GM12878 (cell line): ENCODE results near the gene CEP19. TPM values are rescaled to one million over a fixed set of nuclear protein-coding genes. Genes with fewer than 3 reads are reported as not detected.

ENCODE experiments used
- ATAC-seq: fragments of 200-7000 bp; cut with Tn5 transposase; 3 replicates; pipeline ENCODE4 v1.9.1; 2020; ENCODE audit warnings: mild to moderate bottlenecking, moderate library complexity
- BruUV-seq: library from RNA; stranded (reverse); fragments of 400-500 nt; replicated peaks from 2 replicates; lab custom pipeline; 2021; lab: Mats Ljungman, UMichigan
- CTCF ChIA-PET: fragments of 300-600 bp; sonication (Branson Sonifier 250); formaldehyde crosslinking; extraction: SDS; loops from one replicate; lab custom pipeline; 2021; ENCODE audit warnings: inconsistent platforms; lab: Yijun Ruan, JAX
- POLR2A ChIA-PET: fragments of 350-600 bp; formaldehyde crosslinking; extraction: SDS; loops from one replicate; lab custom pipeline; 2021; ENCODE audit warnings: inconsistent platforms; lab: Charles Lee
- RAD21 ChIA-PET: fragments of 300-600 bp; sonication (Branson Sonifier 250); formaldehyde crosslinking; loops from one replicate; lab custom pipeline; 2023; ENCODE audit warnings: antibody characterized with exemption; ENCODE audit not compliant: unreplicated experiment; lab: Charles Lee
- SMC1A ChIA-PET: fragments of 300-600 bp; sonication (Branson Sonifier 250); formaldehyde crosslinking; loops from one replicate; lab custom pipeline; 2023; ENCODE audit not compliant: unreplicated experiment, uncharacterized antibody; lab: Charles Lee
- DNase-seq: peaks from one replicate; pipeline ENCODE4 v3.0.0-alpha.2; 2011; ENCODE audit warnings: low read depth, low spot score
- FAIRE-seq: peaks from 3 replicates; lab custom pipeline; 2011; peaks lifted over from hg19 to GRCh38; lab: Jason Lieb, UNC
- H2AFZ ChIP-seq: 2 replicates; pipeline ENCODE4 v1.6.0; 2011; ENCODE audit warnings: low read depth, low read length, control low read depth; ENCODE audit not compliant: control insufficient read depth
- H3K27ac ChIP-seq: 2 replicates; pipeline ENCODE4 v1.5.1; 2011; ENCODE audit warnings: control low read depth; ENCODE audit not compliant: control insufficient read depth, insufficient read depth
- H3K27me3 ChIP-seq, 2 experiments: replicated peaks in 1 of 2; 2 replicates each; pipeline versions ENCODE4 v1.6.0 to v1.6.1; 2011; ENCODE audit warnings: low read length in 1 of 2; ENCODE audit not compliant: control insufficient read depth in 2 of 2, insufficient read depth in 2 of 2
- H3K36me3 ChIP-seq, 2 experiments: 2 replicates each; pipeline ENCODE4 v1.5.1; 2011; ENCODE audit warnings: low read length in 1 of 2; ENCODE audit not compliant: control insufficient read depth in 2 of 2, insufficient read depth in 2 of 2
- H3K4me1 ChIP-seq: 2 replicates; pipeline ENCODE4 v1.6.1; 2011; ENCODE audit warnings: mild to moderate bottlenecking, low read length, moderate library complexity, mixed read lengths; ENCODE audit not compliant: control insufficient read depth, insufficient read depth
- H3K4me2 ChIP-seq: 2 replicates; pipeline ENCODE4 v1.6.0; 2011; ENCODE audit warnings: control low read depth; ENCODE audit not compliant: control insufficient read depth, insufficient read depth
- H3K4me3 ChIP-seq: fragments of 200-600 bp; sonication (generic); 2 replicates; pipeline ENCODE4 v1.5.1; 2016
- H3K79me2 ChIP-seq: 2 replicates; pipeline ENCODE4 v1.6.0; 2011; ENCODE audit warnings: low read length; ENCODE audit not compliant: control insufficient read depth, insufficient read depth
- H3K9ac ChIP-seq: 2 replicates; pipeline ENCODE4 v1.8.0; 2011; ENCODE audit warnings: low read length, control low read depth, mixed read lengths; ENCODE audit not compliant: control insufficient read depth, insufficient read depth
- H3K9me3 ChIP-seq: replicated peaks from 3 replicates; pipeline ENCODE4 v1.5.1; 2011; ENCODE audit warnings: mild to moderate bottlenecking, low read length; ENCODE audit not compliant: control insufficient read depth, insufficient read depth
- H4K20me1 ChIP-seq: 2 replicates; pipeline ENCODE4 v1.6.0; 2011; ENCODE audit not compliant: control insufficient read depth, insufficient read depth
- FOS ChIP-seq: IDR thresholded peaks from 3 replicates; pipeline ENCODE4 v1.6.1; 2011; ENCODE audit warnings: borderline replicate concordance; ENCODE audit not compliant: insufficient read length; ENCODE audit errors: extremely low read depth
- IKZF1 ChIP-seq: fragments of 450-650 bp; conservative IDR thresholded peaks from 2 replicates; pipeline ENCODE4 v1.6.1; 2017; ENCODE audit warnings: antibody characterized with exemption, mild to moderate bottlenecking
- MYB ChIP-seq: fragments of 150-350 bp; IDR thresholded peaks from 2 replicates; pipeline ENCODE4 v1.6.1; 2014; ENCODE audit warnings: mild to moderate bottlenecking, low read depth, low read length, borderline replicate concordance
- NR2C1 ChIP-seq: fragments of 450-650 bp; IDR thresholded peaks from 2 replicates; pipeline ENCODE4 v1.6.1; 2017; ENCODE audit warnings: antibody characterized with exemption, mild to moderate bottlenecking, moderate library complexity
- POLR2AphosphoS5 ChIP-seq: IDR thresholded peaks from 2 replicates; pipeline ENCODE4 v1.6.1; 2011; ENCODE audit warnings: mild to moderate bottlenecking, low read length, inconsistent platforms
- RB1 ChIP-seq: fragments of 450-650 bp; formaldehyde crosslinking; IDR thresholded peaks from 2 replicates; pipeline ENCODE4 v1.6.1; 2017; ENCODE audit warnings: mild to moderate bottlenecking, borderline replicate concordance
- RELA ChIP-seq: fragments of 450-650 bp; IDR thresholded peaks from 2 replicates; pipeline ENCODE4 v1.8.0; 2014; ENCODE audit warnings: borderline replicate concordance; ENCODE audit not compliant: partially characterized antibody
- RUNX3 ChIP-seq: IDR thresholded peaks from 2 replicates; pipeline ENCODE4 v1.6.1; 2012; ENCODE audit warnings: low read length, inconsistent platforms
- ZNF24 ChIP-seq: fragments of 450-650 bp; IDR thresholded peaks from 2 replicates; pipeline ENCODE4 v1.6.1; 2017; ENCODE audit warnings: antibody characterized with exemption, mild to moderate bottlenecking
- ZZZ3 ChIP-seq: IDR thresholded peaks from 2 replicates; pipeline ENCODE4 v1.6.1; 2011; ENCODE audit warnings: low read depth; ENCODE audit not compliant: control insufficient read depth, insufficient read length
- WGBS: methylation state at CpG from one replicate; pipeline ENCODE4 v1.1.6; 2016; ENCODE audit warnings: low lambda C conversion rate; ENCODE audit not compliant: insufficient replicate concordance, insufficient coverage; ENCODE audit errors: missing lambda C conversion rate; 5-methylcytosine and 5-hydroxymethylcytosine counted together
- in situ Hi-C: fragments of 300-500 bp; cut with MboI; formaldehyde crosslinking; loops from 9 replicates; pipeline ENCODE4 v1.14.3; 2018; ENCODE audit warnings: mixed read lengths
- intact Hi-C: fragments of 100-400 bp; cut with micrococcal nuclease; formaldehyde crosslinking; loops from one replicate; pipeline ENCODE4 v1.14.2; 2022; ENCODE audit not compliant: unreplicated experiment
- polyA plus RNA-seq, 11 experiments: library from polyadenylated mRNA; depleted of rRNA in 4 of 11; unstranded in 6 of 11; stranded (reverse) in 5 of 11; fragments of >200 nt; fragmentation: Nextera tagmentation in 4 of 11; fragmentation: Illumina TruSeq in 1 of 11; extraction: Ambion mirVana in 4 of 11; extraction: Trizol in 1 of 11; gene quantifications; 1 replicate in 1 of 11; 2 replicates in 10 of 11; pipeline versions ENCODE4 v1.2.1 to v1.2.3, GENCODE V29; 2011 to 2016; ENCODE audit warnings: inconsistent platforms in 2 of 11, missing spikeins in 2 of 11, low read depth in 1 of 11
- total RNA-seq, 4 experiments: library from RNA; depleted of rRNA in 3 of 4; stranded (reverse); fragments of >200 nt in 3 of 4; fragmentation: Illumina TruSeq in 1 of 4; extraction: Trizol in 1 of 4; gene quantifications; 2 replicates each; pipeline versions ENCODE4 v1.2.1 to v1.2.3, GENCODE V29; 2013 to 2021
- TF ChIP-seq, protein P1 (sequence below): fragments of 450-650 bp; IDR thresholded peaks from 2 replicates; pipeline ENCODE4 v1.6.1; 2017; ENCODE audit warnings: antibody characterized with exemption, mild to moderate bottlenecking, moderate library complexity
- TF ChIP-seq, protein P2 (sequence below): IDR thresholded peaks from 2 replicates; pipeline ENCODE4 v1.6.1; 2012; ENCODE audit warnings: low read depth, low read length, improper control_type of control experiment
- TF ChIP-seq, protein P3 (sequence below): IDR thresholded peaks from 2 replicates; pipeline ENCODE4 v1.6.1; 2012; ENCODE audit warnings: low read length, inconsistent platforms
- TF ChIP-seq, protein P4 (sequence below): fragments of 450-650 bp; formaldehyde crosslinking; IDR thresholded peaks from 2 replicates; pipeline ENCODE4 v1.4.0; 2020; ENCODE audit warnings: mild to moderate bottlenecking, moderate library complexity

Gene CEP19
- total and polyA plus RNA-seq, 10 of the 15 experiments (the other 5 are each of a cell fraction or from before 2014, with no cell fraction given): 1.9 to 5.9 (median 2.7) TPM

DNA sequence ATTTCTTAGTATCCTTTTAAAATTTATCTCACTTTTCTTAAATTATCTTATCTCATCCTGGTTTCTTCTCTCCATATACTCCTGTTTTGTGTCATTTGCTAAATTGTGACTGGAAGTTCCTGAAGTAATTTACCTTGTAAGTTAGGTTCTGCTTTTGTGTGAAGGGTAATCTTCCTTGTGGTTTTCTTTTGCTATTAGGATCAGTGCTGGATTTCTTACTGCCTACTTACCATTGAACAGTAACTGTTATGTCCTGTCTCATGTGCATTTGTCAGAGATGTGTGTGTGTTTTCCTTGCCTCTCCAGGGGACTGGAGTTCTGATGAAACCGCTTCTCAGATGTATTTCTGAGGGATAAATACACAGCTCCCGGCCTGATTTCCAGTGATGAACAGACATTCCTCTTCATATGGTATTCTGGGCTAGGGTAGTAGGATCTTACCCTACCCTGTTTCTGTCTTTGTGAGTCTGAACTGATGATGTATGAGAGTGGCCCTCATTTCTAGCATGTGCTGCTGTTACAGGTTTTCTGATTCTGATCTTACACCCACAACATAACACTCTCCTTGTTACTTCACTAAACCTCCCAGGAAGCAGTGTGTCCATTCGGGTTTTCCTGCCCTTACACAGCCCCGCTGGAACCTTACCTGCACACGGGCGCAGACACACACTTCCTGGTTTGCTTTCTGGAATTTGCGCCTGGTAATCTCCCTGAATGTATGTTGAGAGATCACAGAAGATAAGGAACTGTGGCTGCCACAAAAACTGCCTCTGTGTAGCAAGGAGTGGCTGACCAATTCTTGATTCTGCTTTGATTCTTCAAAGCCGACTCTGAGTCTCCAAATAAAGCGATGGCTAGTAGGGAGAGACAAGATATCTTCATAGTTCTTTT lies 42.3 kb upstream of the CEP19 start:
- Histone ChIP-seq H4K20me1 (no peaks in the 10 kb centered on the region), H2AFZ (no peak overlapping the region), H3K4me3 (no peak overlapping the region), H3K9ac (no peak overlapping the region), H3K27ac (no peak overlapping the region), H3K79me2 (peaks cover 77% of the 10 kb centered on the region), H3K36me3 (peaks cover 4 to 17% of the 10 kb centered on the region in 2 experiments), H3K4me1 (no peaks in the 10 kb centered on the region), H3K9me3 (peaks cover 31% of the 10 kb centered on the region), H3K4me2 (no peak overlapping the region), H3K27me3 (no peaks in the 10 kb centered on the region)
- TF ChIP-seq ZZZ3: no peak
- TF ChIP-seq ZNF24: no peak
- no peak for TF ChIP-seq NR2C1
- no peak for TF ChIP-seq POLR2AphosphoS5
- TF ChIP-seq MYB: no peak
- TF ChIP-seq, protein P1, sequence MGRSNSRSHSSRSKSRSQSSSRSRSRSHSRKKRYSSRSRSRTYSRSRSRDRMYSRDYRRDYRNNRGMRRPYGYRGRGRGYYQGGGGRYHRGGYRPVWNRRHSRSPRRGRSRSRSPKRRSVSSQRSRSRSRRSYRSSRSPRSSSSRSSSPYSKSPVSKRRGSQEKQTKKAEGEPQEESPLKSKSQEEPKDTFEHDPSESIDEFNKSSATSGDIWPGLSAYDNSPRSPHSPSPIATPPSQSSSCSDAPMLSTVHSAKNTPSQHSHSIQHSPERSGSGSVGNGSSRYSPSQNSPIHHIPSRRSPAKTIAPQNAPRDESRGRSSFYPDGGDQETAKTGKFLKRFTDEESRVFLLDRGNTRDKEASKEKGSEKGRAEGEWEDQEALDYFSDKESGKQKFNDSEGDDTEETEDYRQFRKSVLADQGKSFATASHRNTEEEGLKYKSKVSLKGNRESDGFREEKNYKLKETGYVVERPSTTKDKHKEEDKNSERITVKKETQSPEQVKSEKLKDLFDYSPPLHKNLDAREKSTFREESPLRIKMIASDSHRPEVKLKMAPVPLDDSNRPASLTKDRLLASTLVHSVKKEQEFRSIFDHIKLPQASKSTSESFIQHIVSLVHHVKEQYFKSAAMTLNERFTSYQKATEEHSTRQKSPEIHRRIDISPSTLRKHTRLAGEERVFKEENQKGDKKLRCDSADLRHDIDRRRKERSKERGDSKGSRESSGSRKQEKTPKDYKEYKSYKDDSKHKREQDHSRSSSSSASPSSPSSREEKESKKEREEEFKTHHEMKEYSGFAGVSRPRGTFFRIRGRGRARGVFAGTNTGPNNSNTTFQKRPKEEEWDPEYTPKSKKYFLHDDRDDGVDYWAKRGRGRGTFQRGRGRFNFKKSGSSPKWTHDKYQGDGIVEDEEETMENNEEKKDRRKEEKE: no peak
- TF ChIP-seq IKZF1: no peak
- TF ChIP-seq RB1: no peak
- TF ChIP-seq, protein P2, sequence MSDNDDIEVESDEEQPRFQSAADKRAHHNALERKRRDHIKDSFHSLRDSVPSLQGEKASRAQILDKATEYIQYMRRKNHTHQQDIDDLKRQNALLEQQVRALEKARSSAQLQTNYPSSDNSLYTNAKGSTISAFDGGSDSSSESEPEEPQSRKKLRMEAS: no peak
- no peak for TF ChIP-seq FOS
- TF ChIP-seq, protein P3, sequence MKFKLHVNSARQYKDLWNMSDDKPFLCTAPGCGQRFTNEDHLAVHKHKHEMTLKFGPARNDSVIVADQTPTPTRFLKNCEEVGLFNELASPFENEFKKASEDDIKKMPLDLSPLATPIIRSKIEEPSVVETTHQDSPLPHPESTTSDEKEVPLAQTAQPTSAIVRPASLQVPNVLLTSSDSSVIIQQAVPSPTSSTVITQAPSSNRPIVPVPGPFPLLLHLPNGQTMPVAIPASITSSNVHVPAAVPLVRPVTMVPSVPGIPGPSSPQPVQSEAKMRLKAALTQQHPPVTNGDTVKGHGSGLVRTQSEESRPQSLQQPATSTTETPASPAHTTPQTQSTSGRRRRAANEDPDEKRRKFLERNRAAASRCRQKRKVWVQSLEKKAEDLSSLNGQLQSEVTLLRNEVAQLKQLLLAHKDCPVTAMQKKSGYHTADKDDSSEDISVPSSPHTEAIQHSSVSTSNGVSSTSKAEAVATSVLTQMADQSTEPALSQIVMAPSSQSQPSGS: no peak
- TF ChIP-seq, protein P4, sequence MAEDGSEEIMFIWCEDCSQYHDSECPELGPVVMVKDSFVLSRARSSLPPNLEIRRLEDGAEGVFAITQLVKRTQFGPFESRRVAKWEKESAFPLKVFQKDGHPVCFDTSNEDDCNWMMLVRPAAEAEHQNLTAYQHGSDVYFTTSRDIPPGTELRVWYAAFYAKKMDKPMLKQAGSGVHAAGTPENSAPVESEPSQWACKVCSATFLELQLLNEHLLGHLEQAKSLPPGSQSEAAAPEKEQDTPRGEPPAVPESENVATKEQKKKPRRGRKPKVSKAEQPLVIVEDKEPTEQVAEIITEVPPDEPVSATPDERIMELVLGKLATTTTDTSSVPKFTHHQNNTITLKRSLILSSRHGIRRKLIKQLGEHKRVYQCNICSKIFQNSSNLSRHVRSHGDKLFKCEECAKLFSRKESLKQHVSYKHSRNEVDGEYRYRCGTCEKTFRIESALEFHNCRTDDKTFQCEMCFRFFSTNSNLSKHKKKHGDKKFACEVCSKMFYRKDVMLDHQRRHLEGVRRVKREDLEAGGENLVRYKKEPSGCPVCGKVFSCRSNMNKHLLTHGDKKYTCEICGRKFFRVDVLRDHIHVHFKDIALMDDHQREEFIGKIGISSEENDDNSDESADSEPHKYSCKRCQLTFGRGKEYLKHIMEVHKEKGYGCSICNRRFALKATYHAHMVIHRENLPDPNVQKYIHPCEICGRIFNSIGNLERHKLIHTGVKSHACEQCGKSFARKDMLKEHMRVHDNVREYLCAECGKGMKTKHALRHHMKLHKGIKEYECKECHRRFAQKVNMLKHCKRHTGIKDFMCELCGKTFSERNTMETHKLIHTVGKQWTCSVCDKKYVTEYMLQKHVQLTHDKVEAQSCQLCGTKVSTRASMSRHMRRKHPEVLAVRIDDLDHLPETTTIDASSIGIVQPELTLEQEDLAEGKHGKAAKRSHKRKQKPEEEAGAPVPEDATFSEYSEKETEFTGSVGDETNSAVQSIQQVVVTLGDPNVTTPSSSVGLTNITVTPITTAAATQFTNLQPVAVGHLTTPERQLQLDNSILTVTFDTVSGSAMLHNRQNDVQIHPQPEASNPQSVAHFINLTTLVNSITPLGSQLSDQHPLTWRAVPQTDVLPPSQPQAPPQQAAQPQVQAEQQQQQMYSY (CRISPR knock-in tag): no peak
- no peak for TF ChIP-seq RUNX3
- no peak for TF ChIP-seq RELA
- RAD21 ChIA-PET: no interaction called here
- FAIRE-seq (no peak), DNase-seq (no peak), ATAC-seq (no peak)
- BruUV-seq: no TSS peak
- 93% methylated on average over 9 of the region's 9 CpGs for WGBS
- POLR2A ChIA-PET: no interaction called here
- intact Hi-C loops: no loop called here
- in situ Hi-C loops: no loop called here
- CTCF ChIA-PET: no interaction called here
- SMC1A ChIA-PET: interaction anchor here (1.7 kb wide), 1 partner anchor 11 kb away, joined by 4 read pairs; no protein-coding TSS in a partner anchor
